ENCODE data around the gene SHROOM2.

The SHROOM2 gene

DNA sequence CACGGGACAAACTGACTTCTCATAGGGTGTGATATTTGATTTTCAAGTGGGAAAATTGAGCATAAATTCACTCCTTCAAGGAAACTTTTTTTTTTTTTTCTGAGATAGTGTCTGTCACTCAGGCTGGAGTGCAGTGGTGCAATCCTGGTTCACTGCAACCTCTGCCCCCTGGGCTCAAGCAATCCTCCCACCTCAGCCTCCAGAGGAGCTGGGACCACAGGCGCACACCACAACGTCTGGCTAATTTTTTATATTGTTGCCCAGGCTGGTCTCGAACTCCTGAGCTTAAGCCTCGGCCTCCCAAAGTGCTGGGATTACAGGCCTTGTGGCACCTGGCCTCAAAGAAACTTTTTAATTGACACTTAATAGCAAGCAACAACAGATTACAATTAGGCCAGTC lies 194.7 kb downstream of the SHROOM2 start:
- Histone ChIP-seq H3K4me3 (ENCODE audit: low read length) (no peak overlapping the region), H3K4me1 (ENCODE audit: low read length) (no peaks in the 10 kb centered on the region), H3K9me2 (replicated peaks; ENCODE audit: insufficient read depth, low read length) (no peaks in the 10 kb centered on the region), H3K27me3 (replicated peaks; ENCODE audit: insufficient read depth, low read length) (no peaks in the 10 kb centered on the region), H3K9ac (ENCODE audit: low read length) (no peak overlapping the region), H3K79me2 (ENCODE audit: low read length) (no peaks in the 10 kb centered on the region), H2AFZ (ENCODE audit: low read length) (no peak overlapping the region), H3K27ac (ENCODE audit: low read length) (no peak overlapping the region), H3K36me3 (replicated peaks; ENCODE audit: insufficient read depth, low read length) (no peaks in the 10 kb centered on the region), H4K20me1 (ENCODE audit: insufficient read depth, low read length) (no peaks in the 10 kb centered on the region), H3K4me2 (ENCODE audit: low read depth, low read length) (no peak overlapping the region), H3F3A (ENCODE audit: insufficient read depth, low read length) (no peaks in the 10 kb centered on the region), H3K9me3 (replicated peaks; ENCODE audit: insufficient read depth, low read length) (no peaks in the 10 kb centered on the region)
- no peak for DNase-seq
- no peak for TF ChIP-seq EZH2phosphoT487 (IDR thresholded peaks at IDR 0.05; ENCODE audit: low read length)
- no peak for TF ChIP-seq EZH2 (optimal IDR thresholded peaks at IDR 0.05; ENCODE audit: low read depth, low read length)
- TF ChIP-seq, protein P1, sequence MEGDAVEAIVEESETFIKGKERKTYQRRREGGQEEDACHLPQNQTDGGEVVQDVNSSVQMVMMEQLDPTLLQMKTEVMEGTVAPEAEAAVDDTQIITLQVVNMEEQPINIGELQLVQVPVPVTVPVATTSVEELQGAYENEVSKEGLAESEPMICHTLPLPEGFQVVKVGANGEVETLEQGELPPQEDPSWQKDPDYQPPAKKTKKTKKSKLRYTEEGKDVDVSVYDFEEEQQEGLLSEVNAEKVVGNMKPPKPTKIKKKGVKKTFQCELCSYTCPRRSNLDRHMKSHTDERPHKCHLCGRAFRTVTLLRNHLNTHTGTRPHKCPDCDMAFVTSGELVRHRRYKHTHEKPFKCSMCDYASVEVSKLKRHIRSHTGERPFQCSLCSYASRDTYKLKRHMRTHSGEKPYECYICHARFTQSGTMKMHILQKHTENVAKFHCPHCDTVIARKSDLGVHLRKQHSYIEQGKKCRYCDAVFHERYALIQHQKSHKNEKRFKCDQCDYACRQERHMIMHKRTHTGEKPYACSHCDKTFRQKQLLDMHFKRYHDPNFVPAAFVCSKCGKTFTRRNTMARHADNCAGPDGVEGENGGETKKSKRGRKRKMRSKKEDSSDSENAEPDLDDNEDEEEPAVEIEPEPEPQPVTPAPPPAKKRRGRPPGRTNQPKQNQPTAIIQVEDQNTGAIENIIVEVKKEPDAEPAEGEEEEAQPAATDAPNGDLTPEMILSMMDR (IDR thresholded peaks at IDR 0.05; ENCODE audit: low read length): no peak

DNA sequence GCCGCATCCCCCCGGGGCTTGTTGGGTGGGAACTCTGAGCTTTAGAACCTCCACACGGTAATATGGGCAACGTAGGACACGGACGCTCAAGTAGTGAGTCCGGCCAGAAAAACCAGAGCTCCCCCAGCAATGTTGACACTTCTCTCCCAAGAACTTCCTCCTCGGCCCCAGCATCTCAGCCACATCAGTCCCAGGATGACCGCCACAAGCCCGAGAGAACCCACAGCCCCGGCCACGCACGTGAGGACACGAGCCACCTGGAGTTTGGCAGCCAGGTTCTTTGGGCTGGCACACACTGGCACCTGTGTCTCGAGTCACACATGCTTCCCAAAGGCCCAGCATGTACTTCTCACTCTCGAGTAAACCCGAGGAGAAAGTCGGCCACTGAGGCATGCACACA lies 197.2 kb downstream of the SHROOM2 start:
- TF ChIP-seq, protein P1 (IDR thresholded peaks at IDR 0.05; ENCODE audit: low read length): no peak
- no peak for TF ChIP-seq EZH2phosphoT487 (IDR thresholded peaks at IDR 0.05; ENCODE audit: low read length)
- TF ChIP-seq EZH2 (optimal IDR thresholded peaks at IDR 0.05; ENCODE audit: low read depth, low read length): no peak
- Histone ChIP-seq H3K79me2 (ENCODE audit: low read length) (no peaks in the 10 kb centered on the region), H3K9me3 (replicated peaks; ENCODE audit: insufficient read depth, low read length) (no peaks in the 10 kb centered on the region), H4K20me1 (ENCODE audit: insufficient read depth, low read length) (no peaks in the 10 kb centered on the region), H3K4me2 (ENCODE audit: low read depth, low read length) (no peak overlapping the region), H3K36me3 (replicated peaks; ENCODE audit: insufficient read depth, low read length) (no peaks in the 10 kb centered on the region), H3K4me1 (ENCODE audit: low read length) (no peaks in the 10 kb centered on the region), H2AFZ (ENCODE audit: low read length) (no peak overlapping the region), H3K4me3 (ENCODE audit: low read length) (no peak overlapping the region), H3F3A (ENCODE audit: insufficient read depth, low read length) (no peaks in the 10 kb centered on the region), H3K9me2 (replicated peaks; ENCODE audit: insufficient read depth, low read length) (no peaks in the 10 kb centered on the region), H3K27ac (ENCODE audit: low read length) (no peak overlapping the region), H3K9ac (ENCODE audit: low read length) (no peak overlapping the region), H3K27me3 (replicated peaks; ENCODE audit: insufficient read depth, low read length) (no peaks in the 10 kb centered on the region)
- no peak for DNase-seq

DNA sequence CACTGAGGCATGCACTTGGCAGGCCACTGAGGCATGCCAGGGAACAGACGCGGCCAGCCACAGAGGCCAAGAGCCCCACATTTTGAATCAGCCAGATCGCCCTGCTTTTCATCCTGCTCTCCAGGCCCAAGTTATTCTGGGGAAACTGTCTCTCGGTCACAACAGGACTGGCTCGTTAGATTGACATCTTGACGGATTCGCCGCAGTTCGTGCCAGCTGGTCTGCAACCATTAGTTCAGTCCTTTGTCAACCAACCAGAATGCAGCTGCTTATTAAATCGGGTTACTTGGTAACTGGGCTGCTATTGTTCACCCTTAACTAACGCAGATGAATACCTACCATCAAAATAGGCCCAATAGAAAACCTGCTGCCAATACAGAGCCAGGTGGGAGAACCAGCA lies 197.6 kb downstream of the SHROOM2 start:
- Histone ChIP-seq H3K4me3 (ENCODE audit: low read length) (no peak overlapping the region), H3K79me2 (ENCODE audit: low read length) (no peaks in the 10 kb centered on the region), H3K36me3 (replicated peaks; ENCODE audit: insufficient read depth, low read length) (no peaks in the 10 kb centered on the region), H3K27ac (ENCODE audit: low read length) (no peak overlapping the region), H3K27me3 (replicated peaks; ENCODE audit: insufficient read depth, low read length) (no peaks in the 10 kb centered on the region), H3K4me1 (ENCODE audit: low read length) (no peaks in the 10 kb centered on the region), H4K20me1 (ENCODE audit: insufficient read depth, low read length) (no peaks in the 10 kb centered on the region), H3F3A (ENCODE audit: insufficient read depth, low read length) (no peaks in the 10 kb centered on the region), H2AFZ (ENCODE audit: low read length) (no peak overlapping the region), H3K9ac (ENCODE audit: low read length) (no peak overlapping the region), H3K4me2 (ENCODE audit: low read depth, low read length) (no peak overlapping the region), H3K9me3 (replicated peaks; ENCODE audit: insufficient read depth, low read length) (no peaks in the 10 kb centered on the region), H3K9me2 (replicated peaks; ENCODE audit: insufficient read depth, low read length) (no peaks in the 10 kb centered on the region)
- no peak for TF ChIP-seq EZH2phosphoT487 (IDR thresholded peaks at IDR 0.05; ENCODE audit: low read length)
- no peak for TF ChIP-seq EZH2 (optimal IDR thresholded peaks at IDR 0.05; ENCODE audit: low read depth, low read length)
- TF ChIP-seq, protein P1 (IDR thresholded peaks at IDR 0.05; ENCODE audit: low read length): no peak
- no peak for DNase-seq
